ENCODE measurements around the gene RNF26. TPM values are rescaled to one million over a fixed set of nuclear protein-coding genes. Genes with fewer than 3 reads are reported as not detected.
A peak's percentile ranks its signal among the peaks of the same experiment; 100 is the strongest.

The RNF26 gene
- total and polyA plus RNA-seq, 2 donors from 2014 or later: 18.2 to 23.5 TPM

- Histone ChIP-seq H3K4me3 (ENCODE audit: low read length in 3 of 3) (no peak within 1 kb of the TSS), H3K27me3 (ENCODE audit: control insufficient read depth, insufficient read depth, low read length) (no peaks in the 10 kb centered on the region), H3K9me3 (ENCODE audit: control insufficient read depth in 2 of 3, insufficient read depth in 1 of 3, low read length in 3 of 3) (no peaks in the 10 kb centered on the region), H3K4me1 (ENCODE audit: control insufficient read depth in 2 of 3, insufficient read depth in 2 of 3, low read depth in 1 of 3, low read length in 3 of 3) (no peaks in the 10 kb centered on the region), H3K27ac (ENCODE audit: low read depth in 2 of 2, low read length in 2 of 2) (no peak within 1 kb of the TSS), H3K9ac (ENCODE audit: low read length in 3 of 3) (no peak within 1 kb of the TSS), H3K36me3 (ENCODE audit: control insufficient read depth in 2 of 3, insufficient read depth in 3 of 3, low read length in 3 of 3) (no peaks in the 10 kb centered on the region)
- intact Hi-C loops (cut with DNase I): no loop called here
- no peak for TF ChIP-seq CTCF (IDR thresholded peaks at IDR 0.05; ENCODE audit: borderline replicate concordance, extremely low read depth, insufficient read depth)
- DNase-seq (peak in 1 of 5 donors; percentile 26), FAIRE-seq (no peak)
Measured at GRCh38 chr11:119346605-119347004, 12.3 kb downstream of the RNF26 start, which contains the start of gene MFRP. Gene MFRP (minus strand): TSS chr11:119346705. CDS start chr11:119346513, 192 bp downstream.

GRCh38 chr11:119347242-119347641 lies 12.9 kb downstream of the RNF26 start:
- DNase-seq (no peak), FAIRE-seq (no peak)
- Histone ChIP-seq H3K36me3 (ENCODE audit: control insufficient read depth in 2 of 3, insufficient read depth in 3 of 3, low read length in 3 of 3) (no peaks in the 10 kb centered on the region), H3K4me1 (ENCODE audit: control insufficient read depth in 2 of 3, insufficient read depth in 2 of 3, low read depth in 1 of 3, low read length in 3 of 3) (no peaks in the 10 kb centered on the region), H3K9me3 (ENCODE audit: control insufficient read depth in 2 of 3, insufficient read depth in 1 of 3, low read length in 3 of 3) (no peaks in the 10 kb centered on the region), H3K27me3 (ENCODE audit: control insufficient read depth, insufficient read depth, low read length) (no peaks in the 10 kb centered on the region), H3K9ac (ENCODE audit: low read length in 3 of 3) (no peak overlapping the region), H3K27ac (ENCODE audit: low read depth in 2 of 2, low read length in 2 of 2) (no peak overlapping the region), H3K4me3 (ENCODE audit: low read length in 3 of 3) (no peak overlapping the region)
- no peak for TF ChIP-seq CTCF (IDR thresholded peaks at IDR 0.05; ENCODE audit: borderline replicate concordance, extremely low read depth, insufficient read depth)
- intact Hi-C loops (cut with DNase I): no loop called here

GRCh38 chr11:119347940-119348605 lies 13.7 kb downstream of the RNF26 start:
- DNase-seq: peak in 1 of 5 donors; percentile 37
- intact Hi-C loops (cut with DNase I): no loop called here
- H3K36me3 ChIP-seq (ENCODE audit: control insufficient read depth in 2 of 3, insufficient read depth in 3 of 3, low read length in 3 of 3): no peaks in the 10 kb centered on the region
- H3K27me3 ChIP-seq (ENCODE audit: control insufficient read depth, insufficient read depth, low read length): no peaks in the 10 kb centered on the region
- no peak for TF ChIP-seq CTCF (IDR thresholded peaks at IDR 0.05; ENCODE audit: borderline replicate concordance, extremely low read depth, insufficient read depth)
- H3K4me3 ChIP-seq (ENCODE audit: low read length in 3 of 3): no peak overlapping the region
- no peak overlapping the region for H3K9ac ChIP-seq (ENCODE audit: low read length in 3 of 3)
- no peak for FAIRE-seq
- H3K27ac ChIP-seq (ENCODE audit: low read depth in 2 of 2, low read length in 2 of 2): no peak overlapping the region
- H3K9me3 ChIP-seq (ENCODE audit: control insufficient read depth in 2 of 3, insufficient read depth in 1 of 3, low read length in 3 of 3): no peaks in the 10 kb centered on the region
- H3K4me1 ChIP-seq (ENCODE audit: control insufficient read depth in 2 of 3, insufficient read depth in 2 of 3, low read depth in 1 of 3, low read length in 3 of 3): peaks cover 0 to under 1% (median 0%) of the 10 kb centered on the region in 3 donors
